Measurements from ENCODE around the gene GNLY. TPM values are rescaled to one million over a fixed set of nuclear protein-coding genes. Genes with fewer than 3 reads are reported as not detected.
A peak's percentile ranks its signal among the peaks of the same experiment; 100 is the strongest.

GNLY gene
- total and polyA plus RNA-seq, 5 donors, result 1.4 to 2.6 (median 2.2) TPM; not detected in 1

DNA sequence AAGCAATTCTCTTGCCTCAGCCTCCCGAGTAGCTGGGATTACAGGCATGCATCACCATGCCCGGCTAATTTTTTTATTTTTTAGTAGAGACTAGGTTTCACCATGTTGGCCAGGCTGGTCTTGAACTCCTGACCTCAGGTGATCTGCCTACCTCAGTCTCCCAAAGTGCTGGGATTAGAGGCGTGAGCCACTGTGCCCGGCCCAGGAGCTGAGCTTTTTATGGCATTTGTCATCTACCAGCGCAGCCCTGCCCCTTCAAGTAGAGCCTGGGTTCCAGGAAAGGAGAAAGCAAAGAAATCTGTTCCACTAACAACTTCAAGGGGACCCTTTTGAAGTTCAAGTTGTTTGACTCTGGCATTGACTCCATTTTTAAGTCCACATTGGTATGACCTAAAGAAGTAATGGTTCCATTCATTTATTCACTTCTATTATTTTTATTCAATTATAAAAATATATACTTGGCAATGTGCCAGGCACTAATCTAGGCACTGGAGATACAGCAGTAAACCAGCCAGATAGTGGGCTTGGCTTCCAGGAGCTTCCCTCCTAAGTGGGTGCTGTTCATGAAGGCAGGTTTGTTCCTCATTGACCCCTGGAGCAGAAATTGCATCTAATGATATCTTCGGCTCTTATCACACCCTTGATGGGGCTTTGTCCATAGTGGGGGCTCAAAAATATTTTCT, 18.2 kb upstream of the GNLY start:
- Histone ChIP-seq H3K4me3 (ENCODE audit: low read length) (no peak overlapping the region), H3K4me1 (ENCODE audit: control insufficient read depth, insufficient read depth, low read length) (peaks cover 2% of the 10 kb centered on the region), H3K9me3 (ENCODE audit: control insufficient read depth, low read length) (no peaks in the 10 kb centered on the region), H3K27ac (ENCODE audit: low read length) (no peak overlapping the region), H3K27me3 (ENCODE audit: control insufficient read depth, insufficient read depth) (no peaks in the 10 kb centered on the region)
- ATAC-seq (no peak), DNase-seq (no peak)
- WGBS, result 86% methylated on average over 6 of the region's 6 CpGs
- intact Hi-C loops (cut with DNase I), result no loop called here

DNA sequence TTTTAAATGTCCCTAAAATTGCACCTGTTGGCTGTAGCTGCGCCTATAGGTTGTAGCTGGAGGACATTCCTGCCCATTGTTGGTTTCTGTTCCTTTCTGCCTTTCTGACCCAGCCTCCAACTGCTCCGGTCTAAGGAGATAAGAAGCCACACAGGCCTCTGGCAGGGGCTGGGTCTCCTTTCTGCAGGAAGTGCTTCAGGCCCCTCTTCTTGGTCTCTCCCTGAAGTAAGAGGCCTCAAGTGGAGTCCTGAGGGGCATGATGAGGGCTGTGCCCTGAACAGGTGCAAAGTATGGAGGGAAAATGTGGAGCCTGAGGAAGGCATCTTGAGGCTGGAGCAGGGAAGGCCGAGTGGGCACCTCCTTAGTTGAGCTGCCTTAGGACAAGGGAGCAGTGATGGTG, 15.8 kb upstream of the GNLY start:
- DNase-seq, result no peak
- intact Hi-C loops (cut with DNase I), result no loop called here
- Histone ChIP-seq H3K27me3 (ENCODE audit: control insufficient read depth, insufficient read depth) (no peaks in the 10 kb centered on the region), H3K9me3 (ENCODE audit: control insufficient read depth, low read length) (no peaks in the 10 kb centered on the region), H3K4me3 (ENCODE audit: low read length) (no peak overlapping the region), H3K27ac (ENCODE audit: low read length) (no peak overlapping the region), H3K4me1 (ENCODE audit: control insufficient read depth, insufficient read depth, low read length) (peaks cover 8% of the 10 kb centered on the region)
- 79% methylated on average over 3 of the region's 3 CpGs for WGBS
- peak in 1 of 2 donors; percentile 9 for ATAC-seq

DNA sequence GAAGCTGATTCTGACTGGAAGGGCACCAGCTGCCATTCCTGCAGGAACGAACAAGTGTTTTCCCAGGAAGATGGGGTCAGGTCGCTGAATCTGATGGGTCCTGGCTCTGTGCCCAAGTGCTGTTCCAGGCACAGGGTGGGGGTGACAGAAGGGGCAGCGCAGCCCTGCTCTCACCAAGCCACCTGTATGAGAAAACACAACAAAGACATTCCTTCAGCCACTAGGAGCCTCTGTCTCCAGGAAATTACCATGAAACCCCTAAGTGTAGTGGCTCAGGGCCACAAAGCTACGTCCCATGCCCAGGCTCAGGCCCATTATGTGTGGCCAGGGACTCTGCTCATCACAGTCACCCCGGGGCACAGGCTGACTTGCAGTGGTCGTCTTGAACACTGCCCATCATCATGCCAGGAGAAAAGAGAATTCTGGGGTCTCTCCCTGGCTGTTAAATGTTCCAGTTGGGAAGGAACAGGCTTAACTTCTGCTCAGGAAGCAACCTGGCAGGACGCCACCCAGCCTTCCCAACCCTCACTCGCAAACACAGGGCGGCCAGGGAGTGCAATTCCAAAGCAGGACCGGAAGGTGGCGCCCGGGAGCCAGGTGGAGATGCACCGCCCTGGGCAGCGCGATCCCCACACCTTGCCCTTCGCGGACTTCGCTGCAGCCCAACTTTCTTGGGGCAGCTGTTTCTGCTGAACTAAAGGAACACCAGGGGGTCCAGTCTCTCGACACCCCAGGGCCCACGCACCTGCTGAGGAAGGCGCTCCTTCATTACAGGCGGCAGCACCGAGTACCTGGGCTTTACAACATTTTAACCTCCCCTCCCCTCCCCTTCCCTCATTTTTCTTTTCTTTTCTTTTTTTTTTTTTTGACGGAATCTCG, 15.1 kb upstream of the GNLY start:
- Histone ChIP-seq H3K27me3 (ENCODE audit: control insufficient read depth, insufficient read depth) (no peaks in the 10 kb centered on the region), H3K4me3 (ENCODE audit: low read length) (no peak overlapping the region), H3K27ac (ENCODE audit: low read length) (peak overlapping the region; percentile 46), H3K9me3 (ENCODE audit: control insufficient read depth, low read length) (no peaks in the 10 kb centered on the region), H3K4me1 (ENCODE audit: control insufficient read depth, insufficient read depth, low read length) (peaks cover 8% of the 10 kb centered on the region)
- WGBS, result 22% methylated on average over 25 of the region's 25 CpGs
- intact Hi-C loops (cut with DNase I), result no loop called here
- DNase-seq (peak; percentile 92 to 97 (median 95)), ATAC-seq (peak; percentile 90)

DNA sequence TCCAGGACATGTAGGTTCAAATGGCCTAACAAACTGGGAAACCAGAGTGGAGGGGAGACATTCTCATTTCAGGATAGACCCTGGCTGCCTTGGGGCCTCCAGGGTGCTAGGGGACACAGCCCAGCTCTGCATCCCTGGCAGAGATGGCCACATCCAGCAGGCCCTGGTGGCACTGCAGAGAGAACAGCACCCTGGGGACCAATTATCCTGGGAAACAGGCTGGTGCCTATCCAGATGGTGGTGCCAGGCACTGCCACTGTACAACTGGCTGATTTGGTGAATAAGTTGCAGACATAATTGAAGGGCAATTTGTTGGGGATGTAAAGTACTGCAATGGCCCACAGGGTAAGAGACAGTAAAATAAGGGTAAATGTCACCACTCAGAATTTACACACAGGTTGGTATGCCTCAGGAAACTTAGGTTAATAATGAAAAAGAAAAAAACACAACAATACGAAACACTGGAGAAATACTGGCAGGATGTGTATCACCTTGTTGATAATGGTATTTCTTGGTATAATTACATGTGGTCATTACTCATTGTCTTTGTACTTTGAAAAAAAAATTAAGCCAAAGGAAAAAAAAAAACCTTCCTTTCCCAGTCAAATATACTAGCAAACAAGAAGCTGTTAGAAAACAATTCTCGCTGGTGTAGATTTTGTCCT, 13.3 kb upstream of the GNLY start:
- peaks cover 8% of the 10 kb centered on the region for H3K4me1 ChIP-seq (ENCODE audit: control insufficient read depth, insufficient read depth, low read length)
- H3K4me3 ChIP-seq (ENCODE audit: low read length), result no peak overlapping the region
- 70% methylated on average over 2 of the region's 2 CpGs for WGBS
- DNase-seq (no peak), ATAC-seq (no peak)
- intact Hi-C loops (cut with DNase I), result no loop called here
- no peaks in the 10 kb centered on the region for H3K27me3 ChIP-seq (ENCODE audit: control insufficient read depth, insufficient read depth)
- H3K27ac ChIP-seq (ENCODE audit: low read length), result no peak overlapping the region
- no peaks in the 10 kb centered on the region for H3K9me3 ChIP-seq (ENCODE audit: control insufficient read depth, low read length)

DNA sequence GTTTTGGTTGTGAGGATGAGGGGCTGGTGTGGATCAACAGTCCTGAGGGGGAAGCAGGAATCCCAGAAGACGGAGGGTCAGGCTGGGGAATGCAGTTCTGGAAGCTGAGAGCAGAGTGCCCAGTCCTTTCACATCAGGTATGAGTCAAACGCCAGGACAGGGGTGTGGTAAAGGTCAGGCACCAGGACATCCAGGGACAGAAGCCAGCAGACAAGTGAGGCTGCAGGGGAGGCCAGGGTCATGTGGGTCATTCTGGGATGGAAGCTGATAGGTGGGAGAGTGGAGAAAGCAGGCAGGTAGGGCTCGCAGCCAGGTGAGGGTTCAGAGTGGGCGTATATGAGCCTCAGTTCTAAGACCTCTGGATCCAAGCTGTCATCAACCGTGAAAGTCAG, 12.8 kb upstream of the GNLY start:
- intact Hi-C loops (cut with DNase I), result no loop called here
- H3K27ac ChIP-seq (ENCODE audit: low read length), result no peak overlapping the region
- ATAC-seq (peak in 1 of 2 donors; percentile 40), DNase-seq (no peak)
- peaks cover 8% of the 10 kb centered on the region for H3K4me1 ChIP-seq (ENCODE audit: control insufficient read depth, insufficient read depth, low read length)
- H3K27me3 ChIP-seq (ENCODE audit: control insufficient read depth, insufficient read depth), result no peaks in the 10 kb centered on the region
- H3K9me3 ChIP-seq (ENCODE audit: control insufficient read depth, low read length), result no peaks in the 10 kb centered on the region
- H3K4me3 ChIP-seq (ENCODE audit: low read length), result no peak overlapping the region
- WGBS, result 79% methylated on average over 5 of the region's 5 CpGs

DNA sequence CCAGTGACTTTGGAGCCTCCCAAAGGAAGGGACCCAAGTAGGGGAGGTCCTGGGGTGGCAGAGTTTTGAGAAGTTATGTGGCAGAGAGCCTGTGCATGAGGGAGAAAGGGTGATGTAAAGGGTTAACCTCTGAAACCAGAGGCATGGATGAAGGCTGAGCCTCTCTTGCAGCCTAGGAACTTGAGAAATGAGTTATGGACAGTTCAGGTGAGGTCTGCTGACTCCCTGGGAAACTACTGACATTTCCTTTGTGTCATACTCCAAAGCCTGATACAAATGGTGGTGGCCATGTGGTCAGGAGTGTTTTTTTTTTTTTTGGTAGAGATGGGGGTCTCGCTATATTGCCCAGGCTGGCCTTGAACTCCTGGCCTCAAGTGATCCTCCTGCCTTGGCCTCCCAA, 12.4 kb upstream of the GNLY start:
- Histone ChIP-seq H3K27me3 (ENCODE audit: control insufficient read depth, insufficient read depth) (no peaks in the 10 kb centered on the region), H3K9me3 (ENCODE audit: control insufficient read depth, low read length) (no peaks in the 10 kb centered on the region), H3K4me1 (ENCODE audit: control insufficient read depth, insufficient read depth, low read length) (peaks cover 8% of the 10 kb centered on the region), H3K4me3 (ENCODE audit: low read length) (no peak overlapping the region), H3K27ac (ENCODE audit: low read length) (no peak overlapping the region)
- ATAC-seq (no peak), DNase-seq (no peak)
- intact Hi-C loops (cut with DNase I), result no loop called here
- WGBS, result 100% methylated on average over 1 of the region's 1 CpG

DNA sequence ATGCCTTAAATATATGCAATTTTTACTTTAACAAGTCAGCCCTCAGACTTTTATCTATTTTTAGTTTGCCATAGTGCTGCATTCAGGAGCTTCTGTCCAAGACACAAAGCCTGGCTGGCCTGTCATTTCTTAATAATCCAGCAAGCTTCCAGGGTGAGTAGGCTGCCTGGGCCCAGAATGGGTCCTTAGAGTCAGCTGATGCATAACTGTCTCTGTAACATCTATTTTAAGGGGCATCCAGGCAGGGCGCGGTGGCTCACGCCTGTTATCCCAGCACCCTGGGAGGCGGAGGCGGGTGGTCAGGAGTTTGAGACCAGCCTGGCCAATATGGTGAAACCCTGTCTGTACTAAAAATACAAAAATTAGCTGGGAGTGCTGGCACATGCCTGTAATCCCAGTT, 11.8 kb upstream of the GNLY start:
- ATAC-seq (no peak), DNase-seq (no peak)
- WGBS, result 85% methylated on average over 5 of the region's 5 CpGs
- H3K27me3 ChIP-seq (ENCODE audit: control insufficient read depth, insufficient read depth), result no peaks in the 10 kb centered on the region
- H3K4me3 ChIP-seq (ENCODE audit: low read length), result no peak overlapping the region
- no peak overlapping the region for H3K27ac ChIP-seq (ENCODE audit: low read length)
- H3K9me3 ChIP-seq (ENCODE audit: control insufficient read depth, low read length), result no peaks in the 10 kb centered on the region
- peaks cover 8% of the 10 kb centered on the region for H3K4me1 ChIP-seq (ENCODE audit: control insufficient read depth, insufficient read depth, low read length)
- intact Hi-C loops (cut with DNase I), result no loop called here

DNA sequence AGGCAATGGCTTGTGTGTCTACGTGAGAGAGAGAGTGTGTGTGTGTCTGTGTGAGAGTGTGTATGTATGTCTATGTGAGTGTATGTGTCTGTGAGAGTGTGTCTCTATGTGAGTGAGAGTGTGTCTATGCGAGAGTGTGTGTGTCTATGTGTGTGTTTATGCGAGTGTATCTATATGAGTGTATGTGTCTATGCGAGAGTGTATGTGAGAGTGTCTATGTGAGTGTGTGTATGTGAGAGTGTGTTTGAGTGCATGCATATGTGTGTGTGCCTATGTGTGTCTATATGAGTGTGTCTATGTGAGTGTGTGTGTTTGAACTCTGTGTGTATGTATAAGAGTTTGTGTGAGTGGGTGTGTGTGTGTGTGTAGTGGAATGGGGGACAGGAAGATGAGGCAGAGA, 9.8 kb upstream of the GNLY start:
- intact Hi-C loops (cut with DNase I), result no loop called here
- no peak for ATAC-seq

DNA sequence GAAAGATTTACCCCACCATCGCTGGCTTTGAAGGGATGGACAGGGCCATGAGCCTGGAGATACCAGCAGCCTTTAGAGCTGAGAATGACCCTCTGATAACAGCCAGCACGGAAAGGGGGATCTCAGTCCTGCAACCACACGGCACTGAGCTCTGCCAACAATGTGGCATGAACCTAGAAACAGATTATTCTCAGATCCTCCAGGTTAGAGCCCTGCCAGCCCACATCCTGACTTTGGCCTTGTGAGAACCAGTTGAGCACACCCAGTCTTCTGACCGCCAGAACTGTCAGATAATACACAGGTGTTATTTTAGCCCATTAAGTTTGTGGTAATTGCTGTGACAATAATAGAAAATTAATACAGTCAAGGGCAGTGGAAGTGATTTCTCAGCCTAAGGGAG, 9.4 kb upstream of the GNLY start:
- intact Hi-C loops (cut with DNase I), result no loop called here
- H3K4me3 ChIP-seq (ENCODE audit: low read length), result no peak overlapping the region
- 77% methylated on average over 4 of the region's 4 CpGs for WGBS
- H3K27me3 ChIP-seq (ENCODE audit: control insufficient read depth, insufficient read depth), result no peaks in the 10 kb centered on the region
- no peaks in the 10 kb centered on the region for H3K9me3 ChIP-seq (ENCODE audit: control insufficient read depth, low read length)
- peaks cover 6% of the 10 kb centered on the region for H3K4me1 ChIP-seq (ENCODE audit: control insufficient read depth, insufficient read depth, low read length)
- ATAC-seq (no peak), DNase-seq (no peak)
- H3K27ac ChIP-seq (ENCODE audit: low read length), result no peak overlapping the region

More for the DNA sequence above, 9.8 kb upstream of the GNLY start:
- H3K27ac ChIP-seq (ENCODE audit: low read length), result no peak overlapping the region
- H3K4me1 ChIP-seq (ENCODE audit: control insufficient read depth, insufficient read depth, low read length), result peaks cover 6% of the 10 kb centered on the region
- no peak for DNase-seq
- 98% methylated on average over 4 of the region's 4 CpGs for WGBS
- H3K4me3 ChIP-seq (ENCODE audit: low read length), result no peak overlapping the region
- no peaks in the 10 kb centered on the region for H3K9me3 ChIP-seq (ENCODE audit: control insufficient read depth, low read length)
- no peaks in the 10 kb centered on the region for H3K27me3 ChIP-seq (ENCODE audit: control insufficient read depth, insufficient read depth)

DNA sequence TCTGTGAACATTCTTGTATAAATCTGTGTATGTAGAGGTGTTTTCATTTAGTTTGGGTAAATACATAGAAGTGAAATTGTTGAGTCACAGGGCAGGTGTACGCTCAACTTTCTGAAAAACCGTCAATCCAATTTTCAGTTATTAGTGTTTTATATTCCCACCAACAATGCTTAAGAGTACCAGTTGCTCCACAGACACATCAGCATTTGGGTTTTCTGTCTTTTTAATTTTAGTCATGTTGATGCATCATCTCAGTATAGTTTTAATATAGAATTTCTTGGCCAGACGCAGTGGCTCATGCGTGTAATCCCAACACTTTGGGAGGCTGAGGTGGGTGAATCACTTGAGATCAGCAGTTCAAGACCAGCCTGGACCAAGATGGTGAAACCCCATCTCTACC, 3.2 kb upstream of the GNLY start:
- no peak overlapping the region for H3K27ac ChIP-seq (ENCODE audit: low read length)
- no peaks in the 10 kb centered on the region for H3K9me3 ChIP-seq (ENCODE audit: control insufficient read depth, low read length)
- DNase-seq, result no peak
- WGBS, result 93% methylated on average over 4 of the region's 4 CpGs
- ATAC-seq, result no peak
- no peaks in the 10 kb centered on the region for H3K27me3 ChIP-seq (ENCODE audit: control insufficient read depth, insufficient read depth)
- no peak overlapping the region for H3K4me3 ChIP-seq (ENCODE audit: low read length)
- H3K4me1 ChIP-seq (ENCODE audit: control insufficient read depth, insufficient read depth, low read length), result no peaks in the 10 kb centered on the region
- intact Hi-C loops (cut with DNase I), result no loop called here

DNA sequence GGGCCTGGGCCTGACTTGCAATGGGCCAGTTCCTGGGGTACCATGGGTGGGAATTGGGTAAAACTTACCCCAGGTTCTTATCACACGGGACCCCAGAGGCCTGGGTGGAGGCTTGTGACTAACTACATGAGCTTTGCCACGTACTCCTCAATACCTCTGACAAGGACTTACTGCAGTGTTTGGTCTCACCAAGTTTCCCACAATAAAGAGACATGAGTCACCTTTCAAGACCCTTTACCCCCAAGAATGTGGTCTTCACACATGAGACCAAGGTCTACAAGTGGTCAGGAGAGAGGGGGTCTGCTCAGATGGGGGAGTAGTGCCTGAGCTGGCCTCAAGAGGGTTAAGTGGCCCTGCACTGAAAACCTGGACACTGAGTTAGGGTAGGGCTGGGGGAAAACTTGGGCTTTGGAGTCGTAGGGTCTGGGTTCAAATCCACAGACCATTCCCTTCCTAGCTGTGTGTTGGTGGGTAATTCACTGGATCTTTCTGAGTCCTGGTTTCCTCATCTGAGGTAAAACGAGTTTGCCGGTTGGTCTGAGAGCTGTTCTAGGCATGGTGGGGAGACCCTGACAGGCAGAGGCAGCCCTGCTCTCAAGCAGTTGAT, 2.0 kb upstream of the GNLY start:
- no peak overlapping the region for H3K4me3 ChIP-seq (ENCODE audit: low read length)
- H3K4me1 ChIP-seq (ENCODE audit: control insufficient read depth, insufficient read depth, low read length), result no peaks in the 10 kb centered on the region
- no peaks in the 10 kb centered on the region for H3K9me3 ChIP-seq (ENCODE audit: control insufficient read depth, low read length)
- no peak overlapping the region for H3K27ac ChIP-seq (ENCODE audit: low read length)
- WGBS, result 87% methylated on average over 5 of the region's 5 CpGs
- no peak for DNase-seq
- no peak for ATAC-seq
- no peaks in the 10 kb centered on the region for H3K27me3 ChIP-seq (ENCODE audit: control insufficient read depth, insufficient read depth)
- intact Hi-C loops (cut with DNase I), result no loop called here

Data from right cardiac atrium (tissue), 5 donors.